Measurements from ENCODE around the gene CD164L2. TPM values are rescaled to one million over a fixed set of nuclear protein-coding genes. Genes with fewer than 3 reads are reported as not detected.

Gene CD164L2
- total RNA-seq, 1 donor from 2014 or later, result 0.41 TPM

- H3K4me3 Mint-ChIP-seq, result peak overlapping the region; percentile 68
- H3K27me3 Mint-ChIP-seq, result peaks cover 20% of the 10 kb centered on the region
- no peak for TF ChIP-seq CTCF (conservative IDR thresholded peaks at IDR 0.05)
These were observed 22.1 kb downstream of the CD164L2 start for GRCh38 chr1:27361044-27361402.

GRCh38 chr1:27360159-27361043, 22.7 kb downstream of the CD164L2 start:
- peaks cover 20% of the 10 kb centered on the region for H3K27me3 Mint-ChIP-seq
- H3K27ac Mint-ChIP-seq, result peak overlapping the region; percentile 89
- peak overlapping the region; percentile 68 for H3K4me3 Mint-ChIP-seq
- no peak for TF ChIP-seq CTCF (conservative IDR thresholded peaks at IDR 0.05)
- H3K9me3 Mint-ChIP-seq, result no peaks in the 10 kb centered on the region
- peaks cover 8% of the 10 kb centered on the region for H3K36me3 Mint-ChIP-seq
- peaks cover 20% of the 10 kb centered on the region for H3K4me1 Mint-ChIP-seq (ENCODE audit: unreplicated experiment)
- DNase-seq (ENCODE audit: extremely low spot score, unreplicated experiment), result no peak

More at GRCh38 chr1:27361044-27361402, 22.1 kb downstream of the CD164L2 start:
- Mint-ChIP-seq H3K27ac (no peak overlapping the region), H3K36me3 (peaks cover 8% of the 10 kb centered on the region), H3K4me1 (ENCODE audit: unreplicated experiment) (peaks cover 25% of the 10 kb centered on the region), H3K9me3 (no peaks in the 10 kb centered on the region)
- DNase-seq (ENCODE audit: extremely low spot score, unreplicated experiment), result no peak

GRCh38 chr1:27359822-27360158, 23.3 kb downstream of the CD164L2 start:
- no peak for TF ChIP-seq CTCF (conservative IDR thresholded peaks at IDR 0.05)

GRCh38 chr1:27358928-27359313, 24.2 kb downstream of the CD164L2 start:
- DNase-seq (ENCODE audit: extremely low spot score, unreplicated experiment), result no peak
- Mint-ChIP-seq H3K27ac (no peak overlapping the region), H3K4me1 (ENCODE audit: unreplicated experiment) (peaks cover 10% of the 10 kb centered on the region), H3K36me3 (peaks cover 8% of the 10 kb centered on the region), H3K4me3 (no peak overlapping the region), H3K27me3 (peaks cover 20% of the 10 kb centered on the region), H3K9me3 (no peaks in the 10 kb centered on the region)
- TF ChIP-seq CTCF (conservative IDR thresholded peaks at IDR 0.05), result no peak

More at GRCh38 chr1:27359822-27360158, 23.3 kb downstream of the CD164L2 start:
- Mint-ChIP-seq H3K4me1 (ENCODE audit: unreplicated experiment) (peaks cover 14% of the 10 kb centered on the region), H3K27me3 (peaks cover 20% of the 10 kb centered on the region), H3K9me3 (no peaks in the 10 kb centered on the region), H3K27ac (peak overlapping the region; percentile 89), H3K4me3 (peak overlapping the region; percentile 68), H3K36me3 (peaks cover 8% of the 10 kb centered on the region)
- DNase-seq (ENCODE audit: extremely low spot score, unreplicated experiment), result no peak

GRCh38 chr1:27358038-27358927, 24.9 kb downstream of the CD164L2 start:
- Mint-ChIP-seq H3K27ac (peak overlapping the region; percentile 70), H3K9me3 (no peaks in the 10 kb centered on the region), H3K36me3 (peaks cover 8% of the 10 kb centered on the region), H3K4me1 (ENCODE audit: unreplicated experiment) (peaks cover 10% of the 10 kb centered on the region), H3K4me3 (no peak overlapping the region), H3K27me3 (peaks cover 20% of the 10 kb centered on the region)
- no peak for TF ChIP-seq CTCF (conservative IDR thresholded peaks at IDR 0.05)
- DNase-seq (ENCODE audit: extremely low spot score, unreplicated experiment), result peak; percentile 64

Data from type B pancreatic cell (in vitro differentiated cells).